Activated T-cell treated with anti-CD3 and anti-CD28 coated beads, Interleukin-2, amount 50 U/mL, for 48 hours (primary cell): ENCODE measurements around the gene LIAS.
"Not testable (repeated sequence)": the region's sequence is repeated elsewhere in the genome, so short reads cannot be mapped to it uniquely, and the experiment has no call there.

Experiments used
- DNase-seq, 2 experiments: peaks; one replicate each; pipeline ENCODE4 v3.0.0-alpha.2; 2020

Gene LIAS

DNA sequence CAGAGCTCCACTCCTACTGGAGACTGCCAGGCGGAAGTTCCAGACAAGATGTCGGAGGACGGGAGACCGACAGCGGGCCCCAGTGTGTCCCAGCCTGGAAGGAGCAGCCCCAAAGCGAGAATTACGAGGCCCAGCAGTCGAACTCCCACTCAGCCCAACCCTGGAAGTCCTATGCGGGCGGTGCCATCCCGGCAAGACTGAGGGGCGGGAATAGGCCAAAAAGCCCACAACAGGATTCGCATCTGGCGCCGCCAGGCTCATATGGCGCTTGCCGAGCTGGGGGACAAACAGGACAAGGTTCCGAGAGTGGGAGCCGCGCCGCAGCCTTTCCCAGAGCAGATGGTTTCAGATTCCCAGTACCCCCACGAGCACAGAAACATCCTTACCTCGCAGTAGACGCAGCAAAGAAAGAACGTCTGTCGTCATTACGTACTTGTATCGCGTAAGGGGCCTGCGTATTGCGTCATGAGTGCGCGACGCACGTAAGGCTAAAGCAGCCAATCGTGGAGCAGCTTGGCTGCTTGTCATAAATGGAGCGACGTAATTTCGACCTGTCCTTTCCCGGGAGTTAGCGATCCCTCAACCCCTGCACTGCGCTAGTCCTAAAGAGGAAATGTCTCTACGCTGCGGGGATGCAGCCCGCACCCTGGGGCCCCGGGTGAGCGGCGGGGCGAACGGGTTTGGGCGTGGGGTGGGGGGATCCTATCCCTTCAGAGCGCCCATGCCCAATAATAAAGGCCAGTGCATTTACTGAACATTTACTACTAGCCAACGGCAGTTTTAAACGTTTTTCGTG lies at the start of gene LIAS, which contains the start of gene RPL9:
Gene LIAS (plus strand): TSS at position 552 of the 796 bp plus-strand sequence. CDS start 62 bp downstream, at position 614.
Gene RPL9 (minus strand): TSS at position 418 of the 796 bp plus-strand sequence. CDS start 483 bp downstream, outside the sequence.
- DNase-seq: peak; percentile 95 to 96

DNA sequence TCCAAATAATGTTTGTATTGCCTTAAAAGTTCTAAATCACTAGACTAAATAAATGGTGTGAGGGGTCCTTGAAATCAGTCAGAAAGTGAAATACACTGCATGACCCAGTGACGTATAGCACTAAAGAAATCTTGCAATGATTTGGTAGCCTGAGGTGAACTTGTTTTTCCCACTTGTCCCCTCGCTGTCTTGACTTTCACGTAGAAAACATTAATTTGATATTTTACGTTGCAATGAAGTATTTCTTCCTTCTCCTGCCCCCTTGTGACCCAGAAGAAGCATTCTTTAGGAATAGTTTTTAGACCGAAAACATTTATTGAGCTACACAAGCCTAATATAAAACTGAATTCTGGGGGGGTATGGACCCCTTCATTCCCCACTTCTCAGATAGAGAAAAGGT lies 48.4 kb upstream of the LIAS start:
- no peak for DNase-seq

DNA sequence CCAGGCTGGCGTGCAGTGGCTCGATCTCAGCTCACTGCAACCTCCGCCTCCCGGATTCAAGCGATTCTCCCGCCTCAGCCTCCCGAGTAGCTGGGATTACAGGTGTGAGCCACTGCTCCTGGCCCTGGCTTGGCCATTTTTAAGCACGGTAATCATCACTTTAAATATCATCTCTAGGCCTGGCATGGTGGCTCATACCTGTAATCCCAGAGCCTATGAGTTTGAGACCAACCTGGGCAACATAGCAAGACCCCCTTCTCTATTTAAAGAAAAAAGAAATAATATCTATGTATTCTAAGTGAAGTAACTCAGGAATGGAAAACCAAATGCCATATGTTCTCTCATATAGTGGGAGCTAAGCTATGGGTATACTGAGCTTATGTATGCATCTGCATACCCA lies 47.3 kb upstream of the LIAS start:
- DNase-seq: not testable (repeated sequence)

DNA sequence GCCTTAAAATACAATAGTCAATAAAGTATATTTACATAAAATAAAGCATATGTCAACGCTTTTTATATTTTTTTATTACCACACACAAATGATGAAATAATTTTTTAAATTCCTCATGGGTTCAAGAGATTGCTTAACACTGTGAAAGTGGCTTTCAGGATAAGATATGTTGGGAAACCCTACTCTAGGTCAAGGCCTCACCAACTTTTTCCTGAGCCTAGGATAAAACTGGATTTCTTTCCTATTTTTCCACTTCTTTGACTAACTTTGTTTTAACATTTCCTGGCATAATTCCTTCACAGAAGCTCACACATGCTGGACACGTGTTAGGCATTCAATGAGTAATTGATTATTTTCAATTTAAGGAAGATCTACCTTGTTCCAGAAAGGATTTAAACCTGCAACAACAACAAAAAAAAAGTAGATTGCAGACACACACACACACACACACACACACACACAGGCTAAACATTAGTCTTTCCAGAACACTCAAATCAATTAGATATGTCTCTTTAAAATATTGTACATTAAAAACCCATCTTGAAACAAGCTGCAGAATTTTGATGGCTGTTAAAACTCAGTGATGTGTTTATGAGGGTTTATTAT lies 43.1 kb upstream of the LIAS start:
- DNase-seq: no peak

DNA sequence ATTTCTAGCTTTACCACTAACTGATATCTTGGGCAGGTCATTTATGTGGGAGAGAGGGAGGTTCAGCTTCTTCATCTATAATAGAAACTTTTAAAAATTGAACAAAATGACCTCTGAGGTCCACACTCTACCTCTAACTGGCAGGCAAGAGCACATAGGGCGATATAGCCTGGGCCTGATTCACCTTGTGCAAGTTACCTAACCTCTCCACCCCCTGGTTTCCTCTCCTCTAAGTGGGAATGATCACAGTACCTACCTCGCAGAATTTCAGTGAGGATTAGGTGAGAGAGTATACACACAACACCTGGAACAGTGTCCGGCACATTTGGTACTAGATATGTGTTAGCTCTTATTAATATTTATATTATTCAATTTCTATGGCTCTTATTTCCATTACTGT lies 36.6 kb upstream of the LIAS start:
- DNase-seq: no peak

DNA sequence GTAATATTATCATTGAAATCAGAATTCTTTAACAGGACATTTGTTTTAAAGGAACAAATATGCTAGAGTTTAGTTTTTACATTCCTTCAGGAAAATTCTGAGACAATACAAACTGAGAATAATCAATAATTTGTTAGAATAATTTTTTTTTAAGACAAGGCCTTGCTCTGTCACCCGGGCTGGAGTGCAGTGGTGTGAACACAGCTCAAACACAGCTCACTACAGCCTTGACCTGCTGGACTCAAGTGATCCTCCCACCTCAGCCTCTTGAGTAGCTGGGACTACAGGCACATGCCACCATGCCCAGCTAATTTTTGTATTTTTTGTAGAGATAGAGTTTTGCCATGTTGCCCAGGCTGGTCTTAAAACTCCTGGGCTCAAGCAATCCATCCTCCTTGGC lies 33.6 kb upstream of the LIAS start:
- DNase-seq: not testable (repeated sequence)

DNA sequence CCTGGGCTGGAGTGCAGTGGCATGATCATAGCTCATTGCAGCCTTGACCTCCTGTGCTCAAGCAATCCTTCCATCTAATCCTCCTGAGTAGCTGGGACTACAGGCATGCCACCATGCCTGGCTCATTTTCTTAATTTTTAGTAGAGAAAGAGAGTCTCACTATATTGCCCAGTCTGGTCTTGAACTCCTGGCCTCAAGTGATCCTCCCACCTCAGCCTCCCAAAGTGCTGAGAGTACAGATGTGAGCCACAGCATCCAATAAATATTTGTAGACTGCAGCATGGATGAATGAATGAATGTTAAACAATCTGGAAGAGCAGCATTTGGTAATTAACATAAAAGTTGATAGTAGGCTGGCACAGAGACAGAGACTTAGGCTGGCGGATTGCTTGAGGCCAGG lies 32.1 kb upstream of the LIAS start:
- no peak for DNase-seq

DNA sequence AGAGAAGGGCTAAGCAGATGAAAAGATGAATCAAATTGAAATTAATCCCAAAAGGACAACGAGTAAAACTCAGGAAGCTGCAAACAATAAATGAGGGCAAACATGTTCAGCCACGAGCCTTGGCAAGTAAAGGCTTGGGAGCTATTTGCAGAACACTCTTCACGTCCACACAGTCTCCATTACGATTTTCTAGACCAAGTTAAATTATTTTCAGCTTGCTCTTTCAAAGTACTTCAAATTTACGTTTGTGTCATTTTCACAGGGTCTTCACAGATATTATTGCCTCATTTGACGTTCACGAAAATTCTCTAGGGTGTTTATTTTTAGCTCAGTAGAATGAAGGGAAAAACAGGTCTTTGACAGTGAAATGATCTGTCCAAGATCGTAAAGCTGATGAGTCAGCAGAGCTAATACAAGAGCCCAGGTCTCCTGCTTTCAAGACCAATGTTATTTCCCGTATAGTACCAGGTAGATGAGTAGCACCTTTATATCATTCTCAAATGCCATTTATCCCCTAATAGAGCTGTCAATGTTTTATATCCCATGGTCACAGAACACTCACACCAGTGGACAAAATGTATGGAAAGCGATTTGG lies 31.2 kb upstream of the LIAS start:
- DNase-seq: no peak

DNA sequence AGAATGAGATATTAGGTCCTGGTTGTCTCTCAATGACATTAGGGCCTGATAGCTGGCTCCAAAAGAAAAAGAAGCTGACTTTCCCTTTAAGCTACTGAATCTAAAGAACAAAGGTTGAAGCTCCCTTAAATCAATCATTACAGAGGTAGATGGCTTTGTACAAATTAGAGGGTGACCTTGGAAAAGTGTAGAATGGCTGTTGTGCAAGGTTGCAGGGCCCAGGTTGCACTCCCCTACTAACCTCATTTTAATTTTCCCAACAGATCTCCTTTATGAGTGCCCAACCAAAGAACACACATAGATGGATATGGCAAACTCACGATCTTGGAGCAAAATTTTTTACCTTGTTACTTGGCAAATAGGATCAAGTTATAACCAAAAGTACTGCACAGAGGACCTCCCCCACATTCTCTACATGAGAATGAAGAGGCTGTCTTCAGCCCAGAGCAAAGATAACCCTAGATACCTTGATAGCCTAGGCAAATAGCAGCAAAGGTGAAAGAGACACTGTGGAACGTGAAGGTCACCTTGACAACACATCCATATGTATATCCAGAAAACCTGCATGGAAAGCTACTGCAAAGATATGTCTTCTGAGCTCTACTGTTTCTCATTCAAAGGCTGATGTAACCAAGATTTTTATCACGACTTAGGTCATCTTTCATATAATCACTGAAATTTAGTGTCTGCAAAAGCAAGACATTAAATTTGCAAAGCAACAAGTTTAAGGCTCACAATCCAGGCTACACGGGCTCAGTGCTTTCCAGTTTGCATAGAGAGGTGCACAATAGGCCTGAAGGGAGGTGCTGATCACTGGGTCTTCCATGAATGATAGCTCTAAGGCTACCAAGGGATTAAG lies 29.2 kb upstream of the LIAS start:
- no peak for DNase-seq

DNA sequence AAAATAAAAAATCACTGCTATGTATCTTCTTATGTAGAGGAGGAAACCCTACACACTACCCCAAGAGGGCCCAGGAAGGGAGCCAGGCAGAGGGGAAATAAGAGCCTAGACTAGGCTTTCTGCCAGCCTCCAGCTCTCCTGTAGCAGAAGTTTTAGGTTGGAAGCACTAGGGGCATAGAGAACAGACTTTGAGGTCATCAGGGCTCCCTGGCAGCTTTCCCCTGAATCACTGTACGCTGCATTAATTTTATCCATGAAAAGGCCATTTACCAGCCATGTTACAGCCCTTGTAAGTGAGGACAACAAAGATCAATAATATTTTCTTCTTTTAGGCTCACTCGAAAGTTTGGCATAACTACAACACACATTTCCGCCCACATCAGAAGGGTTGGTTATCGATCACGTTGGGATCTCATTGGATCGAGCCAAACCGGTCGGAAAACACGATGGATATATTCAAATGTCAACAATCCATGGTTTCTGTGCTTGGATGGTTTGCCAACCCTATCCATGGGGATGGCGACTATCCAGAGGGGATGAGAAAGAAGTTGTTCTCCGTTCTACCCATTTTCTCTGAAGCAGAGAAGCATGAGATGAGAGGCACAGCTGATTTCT lies 24.9 kb upstream of the LIAS start:
- no peak for DNase-seq

DNA sequence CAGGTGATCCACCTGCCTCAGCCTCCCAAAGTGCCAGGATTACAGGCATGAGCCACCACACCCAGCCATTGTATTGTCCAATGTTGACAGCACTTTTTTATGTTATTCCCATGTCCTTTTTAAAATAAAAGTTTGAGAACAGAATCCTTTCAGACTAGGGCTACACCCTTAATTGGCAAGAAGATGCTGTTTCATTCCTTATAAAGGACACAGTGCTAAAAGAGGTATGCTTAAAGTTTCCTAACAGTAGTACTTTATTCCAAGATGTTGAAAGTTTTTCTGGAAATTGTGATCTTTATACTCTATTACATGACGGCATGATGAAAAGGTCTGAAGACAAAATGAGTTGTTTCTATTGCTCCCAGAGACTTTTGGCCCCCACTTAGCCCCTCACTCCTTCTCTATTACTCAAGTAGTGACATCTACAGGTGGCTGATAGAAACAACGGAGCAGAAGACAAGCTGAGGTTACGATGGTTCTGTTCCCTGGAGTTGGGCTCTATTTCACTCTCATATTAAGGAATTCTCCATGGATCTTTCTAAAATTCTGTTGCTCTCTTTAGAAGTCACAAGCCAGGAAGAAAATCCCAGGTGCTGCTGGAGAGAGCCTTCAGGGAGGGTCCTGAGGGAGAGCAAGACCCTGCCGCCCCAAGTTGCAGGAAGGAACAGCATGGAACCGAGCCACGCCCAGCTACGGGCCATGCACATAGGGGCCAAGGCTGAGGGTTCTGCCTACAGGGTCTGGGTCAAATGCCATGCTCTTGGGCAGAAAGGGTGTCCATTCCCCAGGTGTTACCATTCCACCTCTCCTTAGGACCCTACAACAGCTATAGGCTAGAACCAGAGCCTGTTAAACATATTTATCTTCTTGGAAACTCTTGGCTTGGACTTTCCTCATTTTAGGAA lies 22.9 kb upstream of the LIAS start:
- no peak for DNase-seq

DNA sequence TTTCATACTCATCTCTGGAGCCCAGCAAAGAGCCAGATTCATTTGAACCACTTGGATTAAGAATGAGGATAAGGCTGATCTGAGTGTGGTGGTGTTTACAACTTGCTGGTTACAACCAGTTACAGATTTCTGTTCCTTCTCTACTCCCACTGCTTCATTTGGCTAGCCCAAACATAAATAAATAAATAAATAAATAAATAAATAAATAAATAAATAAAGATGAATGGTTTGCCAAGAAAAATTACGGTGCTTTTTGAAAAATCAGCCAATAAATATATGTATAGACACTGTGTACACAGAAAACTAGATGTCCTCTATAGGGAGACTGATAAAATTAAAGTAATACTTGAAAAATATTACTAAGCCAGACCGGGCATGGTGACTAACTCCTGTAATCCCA lies 17.3 kb upstream of the LIAS start:
- no peak for DNase-seq

DNA sequence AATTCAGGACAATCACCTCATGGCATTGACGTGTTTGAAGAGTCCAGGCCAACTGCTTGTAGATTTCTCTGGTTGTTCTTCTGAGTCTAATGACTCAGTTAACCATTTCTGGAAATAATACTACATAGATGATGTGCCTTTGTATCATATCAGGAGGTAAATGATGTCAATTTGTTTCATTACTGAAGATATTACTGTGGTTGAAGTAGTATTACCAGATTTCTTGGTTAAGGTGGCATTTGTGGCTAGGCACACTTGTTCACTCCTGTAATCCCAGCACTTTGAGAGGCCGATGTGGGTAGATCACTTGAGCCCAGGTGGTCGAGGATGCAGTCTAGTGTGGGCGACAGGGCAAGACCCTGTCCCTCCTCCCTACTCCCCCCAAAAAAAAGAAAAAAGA lies 15.9 kb upstream of the LIAS start:
- peak; percentile 40 to 44 for DNase-seq

DNA sequence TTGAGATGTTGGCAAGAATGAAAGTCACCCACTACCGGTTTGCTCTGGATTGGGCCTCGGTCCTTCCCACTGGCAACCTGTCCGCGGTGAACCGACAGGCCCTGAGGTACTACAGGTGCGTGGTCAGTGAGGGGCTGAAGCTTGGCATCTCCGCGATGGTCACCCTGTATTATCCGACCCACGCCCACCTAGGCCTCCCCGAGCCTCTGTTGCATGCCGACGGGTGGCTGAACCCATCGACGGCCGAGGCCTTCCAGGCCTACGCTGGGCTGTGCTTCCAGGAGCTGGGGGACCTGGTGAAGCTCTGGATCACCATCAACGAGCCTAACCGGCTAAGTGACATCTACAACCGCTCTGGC lies 12.4 kb upstream of the LIAS start:
- no peak for DNase-seq

DNA sequence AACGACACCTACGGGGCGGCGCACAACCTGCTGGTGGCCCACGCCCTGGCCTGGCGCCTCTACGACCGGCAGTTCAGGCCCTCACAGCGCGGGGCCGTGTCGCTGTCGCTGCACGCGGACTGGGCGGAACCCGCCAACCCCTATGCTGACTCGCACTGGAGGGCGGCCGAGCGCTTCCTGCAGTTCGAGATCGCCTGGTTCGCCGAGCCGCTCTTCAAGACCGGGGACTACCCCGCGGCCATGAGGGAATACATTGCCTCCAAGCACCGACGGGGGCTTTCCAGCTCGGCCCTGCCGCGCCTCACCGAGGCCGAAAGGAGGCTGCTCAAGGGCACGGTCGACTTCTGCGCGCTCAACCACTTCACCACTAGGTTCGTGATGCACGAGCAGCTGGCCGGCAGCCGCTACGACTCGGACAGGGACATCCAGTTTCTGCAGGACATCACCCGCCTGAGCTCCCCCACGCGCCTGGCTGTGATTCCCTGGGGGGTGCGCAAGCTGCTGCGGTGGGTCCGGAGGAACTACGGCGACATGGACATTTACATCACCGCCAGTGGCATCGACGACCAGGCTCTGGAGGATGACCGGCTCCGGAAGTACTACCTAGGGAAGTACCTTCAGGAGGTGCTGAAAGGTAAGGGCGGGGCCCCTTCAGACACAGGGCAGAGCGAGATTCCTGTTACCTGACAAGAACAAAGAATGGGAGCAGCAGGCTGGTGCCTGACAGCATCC lies 11.8 kb upstream of the LIAS start:
- peak; percentile 63 to 69 for DNase-seq

DNA sequence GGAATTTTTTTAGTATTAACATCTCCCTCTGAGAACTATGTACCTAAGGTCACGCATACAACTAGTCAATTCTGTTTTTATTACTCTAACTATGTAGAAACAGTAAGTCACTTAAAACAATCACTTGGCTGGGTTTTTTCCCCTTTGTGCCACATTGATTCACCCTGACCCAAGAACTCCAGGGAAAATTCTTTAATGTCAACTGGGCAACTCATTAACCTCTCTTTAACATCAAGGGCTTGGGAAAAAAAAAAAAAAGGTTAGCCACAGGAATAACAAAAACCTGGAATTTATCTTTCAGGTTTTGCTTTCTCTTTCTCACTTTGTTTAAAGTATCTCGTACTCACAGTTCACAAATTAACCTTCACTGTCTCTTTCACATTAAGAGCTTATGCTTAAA lies 8.2 kb upstream of the LIAS start:
- no peak for DNase-seq

DNA sequence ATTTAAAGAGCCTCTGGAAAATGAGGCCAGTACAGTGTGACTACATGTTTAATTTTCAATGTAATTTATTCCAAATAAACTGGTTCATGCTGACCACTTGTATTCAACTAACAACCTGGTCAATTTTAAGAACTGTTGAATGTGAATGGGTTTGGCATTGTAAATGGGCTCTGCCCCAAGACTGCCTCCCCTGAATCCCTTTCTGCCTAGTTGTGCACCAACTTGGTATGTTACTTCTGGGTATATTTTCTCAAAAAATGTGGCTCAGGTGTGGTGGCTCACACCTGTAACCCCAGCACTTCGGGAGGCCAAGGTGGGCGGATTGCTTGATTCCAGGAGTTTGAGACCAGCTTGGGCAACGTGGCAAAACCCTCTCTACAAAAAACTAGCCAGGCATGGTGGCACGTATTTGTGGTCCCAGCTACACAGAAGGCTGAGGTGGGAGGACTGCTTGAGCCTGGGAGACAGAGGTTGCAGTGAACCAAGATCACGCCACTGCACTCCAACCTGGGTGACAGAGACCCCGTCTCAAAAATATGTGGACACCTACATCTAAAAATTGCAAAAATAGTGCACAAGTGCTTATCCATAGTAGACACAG lies 7.3 kb upstream of the LIAS start:
- peak in 1 of 2 experiments; percentile 43 for DNase-seq

DNA sequence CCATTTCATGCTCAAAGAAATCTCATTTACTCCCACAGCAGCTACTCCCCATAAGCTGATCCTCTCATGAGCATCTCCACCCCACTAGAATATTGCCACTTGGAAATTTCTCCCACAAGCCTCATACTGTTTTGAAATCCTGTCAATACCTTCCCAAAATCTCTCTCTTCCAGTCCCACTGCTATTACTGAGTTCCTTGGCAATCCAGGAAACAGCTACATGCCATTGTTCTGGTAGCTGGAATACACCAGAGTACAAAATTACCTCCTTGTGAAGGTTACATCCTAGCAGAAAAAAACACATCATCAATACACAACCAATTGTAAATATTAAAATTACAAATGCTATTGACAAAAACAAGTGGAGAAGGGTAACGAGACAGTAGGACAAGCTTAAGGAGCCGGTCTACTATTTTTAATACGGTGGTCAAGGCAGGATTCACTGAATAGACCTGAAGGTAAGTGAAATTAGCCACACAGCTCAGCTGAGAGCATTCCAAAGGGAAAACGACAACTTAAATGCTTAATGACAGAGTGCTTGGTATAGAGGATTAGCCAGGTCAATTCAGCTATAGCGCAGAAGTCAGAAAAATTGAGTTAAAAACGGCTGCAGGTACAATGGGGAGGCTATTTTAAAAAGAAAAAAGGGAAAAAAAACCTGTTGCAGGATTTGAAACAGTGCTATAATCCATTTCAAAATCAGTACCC lies 6.5 kb upstream of the LIAS start:
- no peak for DNase-seq

DNA sequence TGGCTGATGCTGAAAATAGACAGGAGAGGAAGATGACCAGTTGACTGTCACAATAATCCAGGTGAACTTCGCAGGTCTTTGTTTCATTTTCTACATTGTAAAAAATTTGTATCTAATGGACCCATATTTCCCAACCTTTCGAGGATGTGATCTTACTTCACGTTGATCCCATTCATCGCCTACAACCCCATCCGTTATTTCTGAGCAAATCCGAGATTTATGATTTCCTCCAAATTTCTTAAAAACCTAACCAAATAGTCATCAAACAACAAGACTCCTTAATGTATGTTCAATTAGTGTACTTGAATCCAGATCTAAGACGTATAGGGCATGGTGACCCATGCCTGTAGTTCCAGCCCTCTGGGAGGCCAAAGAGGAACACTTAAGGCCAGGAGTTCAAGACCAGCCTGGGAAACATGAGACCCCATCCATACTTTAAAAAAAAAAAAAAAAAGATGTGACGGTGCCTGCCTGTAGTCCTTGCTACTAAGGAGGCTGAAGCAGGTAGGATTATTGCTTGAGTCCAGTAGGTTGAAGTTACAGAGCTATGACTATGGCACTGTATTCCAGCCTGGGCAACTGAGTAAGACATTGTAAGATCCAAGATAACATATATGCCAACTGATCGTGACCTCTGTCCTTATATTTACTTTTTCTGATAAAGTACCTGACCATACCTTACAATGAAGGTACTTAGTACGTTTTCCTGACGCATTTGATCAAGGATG lies 5.8 kb upstream of the LIAS start:
- DNase-seq: no peak
